NCI-H446 treated with DMSO at 0.1 percent for 48 hours (cell line): ENCODE data around the gene TTC27.
"Not testable (repeated sequence)": the region's sequence is repeated elsewhere in the genome, so short reads cannot be mapped to it uniquely, and the experiment has no call there.

Experiments used
- DNase-seq: peaks from one replicate; lab custom pipeline; 2025; lab: John Stamatoyannopoulos, UW

The TTC27 gene

GRCh38 chr2:32720771-32721170 is 92.9 kb downstream of the TTC27 start:
- DNase-seq = no peak

GRCh38 chr2:32721376-32721775 is 93.5 kb downstream of the TTC27 start:
- DNase-seq = no peak

- DNase-seq = no peak
Observed at GRCh38 chr2:32723467-32724079, 95.7 kb downstream of the TTC27 start.

- not testable (repeated sequence) for DNase-seq
Observed at GRCh38 chr2:32726678-32727077, 98.8 kb downstream of the TTC27 start.

GRCh38 chr2:32727157-32727556 is 99.3 kb downstream of the TTC27 start:
- no peak for DNase-seq

- not testable (repeated sequence) for DNase-seq
Observed at GRCh38 chr2:32730958-32731357, 103.1 kb downstream of the TTC27 start.

- DNase-seq = no peak
Observed at GRCh38 chr2:32732120-32732519, 104.3 kb downstream of the TTC27 start.

- DNase-seq = no peak
Observed at GRCh38 chr2:32732912-32733472, 105.1 kb downstream of the TTC27 start.

- DNase-seq = no peak
Observed at GRCh38 chr2:32735348-32735747, 107.5 kb downstream of the TTC27 start.

- DNase-seq = no peak
Observed at GRCh38 chr2:32738939-32739338, 111.1 kb downstream of the TTC27 start.

- no peak for DNase-seq
Observed at GRCh38 chr2:32739664-32740063, 111.8 kb downstream of the TTC27 start.

- DNase-seq = no peak
Observed at GRCh38 chr2:32741575-32741974, 113.7 kb downstream of the TTC27 start.

GRCh38 chr2:32742376-32742775 is 114.5 kb downstream of the TTC27 start:
- no peak for DNase-seq

- no peak for DNase-seq
Observed at GRCh38 chr2:32743480-32744236, 115.8 kb downstream of the TTC27 start.

GRCh38 chr2:32745191-32745590 is 117.3 kb downstream of the TTC27 start:
- DNase-seq = no peak

- DNase-seq = no peak
Observed at GRCh38 chr2:32745675-32746074, 117.8 kb downstream of the TTC27 start.

- no peak for DNase-seq
Observed at GRCh38 chr2:32746669-32747068, 118.8 kb downstream of the TTC27 start.

GRCh38 chr2:32748158-32748557 is 120.3 kb downstream of the TTC27 start:
- no peak for DNase-seq

- no peak for DNase-seq
Observed at GRCh38 chr2:32750880-32751279, 123.0 kb downstream of the TTC27 start.

GRCh38 chr2:32752205-32752604 is 124.4 kb downstream of the TTC27 start:
- DNase-seq = no peak

GRCh38 chr2:32752952-32753351 is 125.1 kb downstream of the TTC27 start:
- DNase-seq = no peak

GRCh38 chr2:32754676-32755075 is 126.8 kb downstream of the TTC27 start:
- not testable (repeated sequence) for DNase-seq

GRCh38 chr2:32755666-32756065 is 127.8 kb downstream of the TTC27 start:
- DNase-seq = no peak
